Liver (tissue), 9 donors: ENCODE measurements around the gene NUP214. TPM values are rescaled to one million over a fixed set of nuclear protein-coding genes. Genes with fewer than 3 reads are reported as not detected.

ENCODE experiments used
- DNase-seq: peaks from one replicate; pipeline ENCODE4 v3.0.0-alpha.2; 2017; ENCODE audit warnings: low spot score
- H3K27ac ChIP-seq, 2 donors: one replicate each; pipeline ENCODE4 v1.7.0; 2013; ENCODE audit warnings: inconsistent platforms in 2 of 2, low read length in 2 of 2, control low read depth in 1 of 2, low read depth in 1 of 2, mild to moderate bottlenecking in 1 of 2
- H3K27me3 ChIP-seq, 4 donors: one replicate each; pipeline versions ENCODE4 v1.6.1 to v1.7.0; 2013; ENCODE audit warnings: low read length in 3 of 4, inconsistent platforms in 1 of 4, mild to moderate bottlenecking in 1 of 4, moderate library complexity in 1 of 4; ENCODE audit not compliant: control insufficient read depth in 4 of 4, insufficient read depth in 4 of 4
- H3K36me3 ChIP-seq, 4 donors: one replicate each; pipeline versions ENCODE4 v1.6.1 to v1.7.0; 2013; ENCODE audit warnings: low read length in 3 of 4, mild to moderate bottlenecking in 3 of 4, low read depth in 1 of 4, moderate library complexity in 1 of 4; ENCODE audit not compliant: control insufficient read depth in 4 of 4, insufficient read depth in 3 of 4
- H3K4me1 ChIP-seq, 4 donors: one replicate each; pipeline versions ENCODE4 v1.6.1 to v1.7.0; 2013; ENCODE audit warnings: low read length in 3 of 4, mild to moderate bottlenecking in 3 of 4, moderate library complexity in 1 of 4; ENCODE audit not compliant: control insufficient read depth in 4 of 4, insufficient read depth in 4 of 4
- H3K4me3 ChIP-seq, 3 donors: one replicate each; pipeline versions ENCODE4 v1.6.1 to v1.7.0; 2013; ENCODE audit warnings: low read length in 3 of 3, control low read depth in 1 of 3, low read depth in 1 of 3, mild to moderate bottlenecking in 1 of 3
- H3K9ac ChIP-seq, 2 donors: one replicate each; pipeline ENCODE4 v1.7.0; 2013; ENCODE audit warnings: low read length in 2 of 2, mild to moderate bottlenecking in 2 of 2, moderate library complexity in 2 of 2, control low read depth in 1 of 2, low read depth in 1 of 2
- H3K9me3 ChIP-seq, 4 donors: one replicate each; pipeline versions ENCODE4 v1.6.1 to v1.7.0; 2013; ENCODE audit warnings: low read length in 3 of 4; ENCODE audit not compliant: control insufficient read depth in 4 of 4
- CTCF ChIP-seq: fragments of 150-350 bp; IDR thresholded peaks from 2 replicates; pipeline ENCODE4 v1.5.1; 2017; ENCODE audit warnings: improper control_type of control experiment, low read depth, low read length; ENCODE audit not compliant: missing input control
- EGR1 ChIP-seq, 2 donors: IDR thresholded peaks; 2 replicates each; pipeline ENCODE4 v1.6.1; 2016 to 2018; ENCODE audit warnings: antibody characterized with exemption in 2 of 2, low read depth in 2 of 2
- FOXA1 ChIP-seq: IDR thresholded peaks from 2 replicates; pipeline ENCODE4 v1.6.1; 2016; ENCODE audit warnings: antibody characterized with exemption
- GABPA ChIP-seq, 2 donors: IDR thresholded peaks in 1 of 2; conservative IDR thresholded peaks in 1 of 2; 2 replicates each; pipeline ENCODE4 v1.6.1; 2016; ENCODE audit warnings: antibody characterized with exemption in 2 of 2, mild to moderate bottlenecking in 1 of 2, moderate library complexity in 1 of 2
- HNF4A ChIP-seq, 2 donors: conservative IDR thresholded peaks; 2 replicates each; pipeline ENCODE4 v1.6.1; 2016; ENCODE audit warnings: antibody characterized with exemption in 2 of 2, mild to moderate bottlenecking in 2 of 2
- HNF4G ChIP-seq: IDR thresholded peaks from 2 replicates; pipeline ENCODE4 v1.6.1; 2016; ENCODE audit warnings: antibody characterized with exemption
- JUND ChIP-seq, 2 donors: IDR thresholded peaks; 2 replicates each; pipeline ENCODE4 v1.6.1; 2016; ENCODE audit warnings: antibody characterized with exemption in 2 of 2
- MAX ChIP-seq: IDR thresholded peaks from 2 replicates; pipeline ENCODE4 v1.6.1; 2016; ENCODE audit warnings: antibody characterized with exemption
- NR2F2 ChIP-seq: IDR thresholded peaks from 2 replicates; pipeline ENCODE4 v1.6.1; 2016; ENCODE audit warnings: antibody characterized with exemption
- RAD21 ChIP-seq, 2 donors: IDR thresholded peaks; 2 replicates each; pipeline ENCODE4 v1.6.1; 2016; ENCODE audit warnings: antibody characterized with exemption in 2 of 2, mild to moderate bottlenecking in 2 of 2
- SP1 ChIP-seq: IDR thresholded peaks from 2 replicates; pipeline ENCODE4 v1.6.1; 2018; ENCODE audit warnings: antibody characterized with exemption, mild to moderate bottlenecking
- TAF1 ChIP-seq: conservative IDR thresholded peaks from 2 replicates; pipeline ENCODE4 v1.6.1; 2016; ENCODE audit warnings: antibody characterized with exemption, mild to moderate bottlenecking
- YY1 ChIP-seq: IDR thresholded peaks from 2 replicates; pipeline ENCODE4 v1.6.1; 2016; ENCODE audit warnings: antibody characterized with exemption, mild to moderate bottlenecking
- ZBTB33 ChIP-seq: IDR thresholded peaks from 2 replicates; pipeline ENCODE4 v1.6.1; 2016; ENCODE audit warnings: antibody characterized with exemption
- WGBS: extraction: QIAGEN DNeasy Blood & Tissue Kit; methylation state at CpG from one replicate; pipeline ENCODE4 v1.1.7; 2013; 5-methylcytosine and 5-hydroxymethylcytosine counted together
- polyA plus RNA-seq, 2 donors: library from polyadenylated mRNA; stranded (reverse) in 1 of 2; unstranded in 1 of 2; fragments of 200-250 nt in 1 of 2; fragments of >200 nt in 1 of 2; fragmentation: Nextera tagmentation in 1 of 2; extraction: Ambion mirVana in 1 of 2; gene quantifications; one replicate each; pipeline versions ENCODE4 v1.2.1 to v1.2.3, GENCODE V29; 2013 to 2015
- total RNA-seq, 2 donors: library from RNA; depleted of rRNA; stranded (reverse); fragments of >200 nt; gene quantifications; one replicate each; pipeline ENCODE4 v1.2.3, GENCODE V29; 2014
- TF ChIP-seq, protein P1 (sequence below): IDR thresholded peaks from 2 replicates; pipeline ENCODE4 v1.6.1; 2016; ENCODE audit warnings: antibody characterized with exemption
- TF ChIP-seq, protein P2 (sequence below): IDR thresholded peaks from 2 replicates; pipeline ENCODE4 v1.6.1; 2016; ENCODE audit warnings: antibody characterized with exemption, mild to moderate bottlenecking
- donor health status: healthy.
- donor health status: healthy.
- donor health status: healthy.
- donor health status: healthy.
- donor health status: healthy.

NUP214 gene
- total and polyA plus RNA-seq, 4 donors: 8.8 to 19.5 (median 16.5) TPM

- no peaks in the 10 kb centered on the region for H3K9me3 ChIP-seq
- H3K27me3 ChIP-seq: no peaks in the 10 kb centered on the region
- H3K4me3 ChIP-seq: no peak overlapping the region
- TF ChIP-seq RAD21 (IDR thresholded peaks at IDR 0.05): no peak
- no peak for TF ChIP-seq TAF1
- TF ChIP-seq ZBTB33: no peak
- no peak for TF ChIP-seq HNF4A (conservative IDR thresholded peaks at IDR 0.05)
- no peak for TF ChIP-seq MAX
- no peak for TF ChIP-seq FOXA1
- no peak for TF ChIP-seq SP1
- TF ChIP-seq, protein P1, sequence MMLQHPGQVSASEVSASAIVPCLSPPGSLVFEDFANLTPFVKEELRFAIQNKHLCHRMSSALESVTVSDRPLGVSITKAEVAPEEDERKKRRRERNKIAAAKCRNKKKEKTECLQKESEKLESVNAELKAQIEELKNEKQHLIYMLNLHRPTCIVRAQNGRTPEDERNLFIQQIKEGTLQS: no peak
- TF ChIP-seq, protein P2, sequence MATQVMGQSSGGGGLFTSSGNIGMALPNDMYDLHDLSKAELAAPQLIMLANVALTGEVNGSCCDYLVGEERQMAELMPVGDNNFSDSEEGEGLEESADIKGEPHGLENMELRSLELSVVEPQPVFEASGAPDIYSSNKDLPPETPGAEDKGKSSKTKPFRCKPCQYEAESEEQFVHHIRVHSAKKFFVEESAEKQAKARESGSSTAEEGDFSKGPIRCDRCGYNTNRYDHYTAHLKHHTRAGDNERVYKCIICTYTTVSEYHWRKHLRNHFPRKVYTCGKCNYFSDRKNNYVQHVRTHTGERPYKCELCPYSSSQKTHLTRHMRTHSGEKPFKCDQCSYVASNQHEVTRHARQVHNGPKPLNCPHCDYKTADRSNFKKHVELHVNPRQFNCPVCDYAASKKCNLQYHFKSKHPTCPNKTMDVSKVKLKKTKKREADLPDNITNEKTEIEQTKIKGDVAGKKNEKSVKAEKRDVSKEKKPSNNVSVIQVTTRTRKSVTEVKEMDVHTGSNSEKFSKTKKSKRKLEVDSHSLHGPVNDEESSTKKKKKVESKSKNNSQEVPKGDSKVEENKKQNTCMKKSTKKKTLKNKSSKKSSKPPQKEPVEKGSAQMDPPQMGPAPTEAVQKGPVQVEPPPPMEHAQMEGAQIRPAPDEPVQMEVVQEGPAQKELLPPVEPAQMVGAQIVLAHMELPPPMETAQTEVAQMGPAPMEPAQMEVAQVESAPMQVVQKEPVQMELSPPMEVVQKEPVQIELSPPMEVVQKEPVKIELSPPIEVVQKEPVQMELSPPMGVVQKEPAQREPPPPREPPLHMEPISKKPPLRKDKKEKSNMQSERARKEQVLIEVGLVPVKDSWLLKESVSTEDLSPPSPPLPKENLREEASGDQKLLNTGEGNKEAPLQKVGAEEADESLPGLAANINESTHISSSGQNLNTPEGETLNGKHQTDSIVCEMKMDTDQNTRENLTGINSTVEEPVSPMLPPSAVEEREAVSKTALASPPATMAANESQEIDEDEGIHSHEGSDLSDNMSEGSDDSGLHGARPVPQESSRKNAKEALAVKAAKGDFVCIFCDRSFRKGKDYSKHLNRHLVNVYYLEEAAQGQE: no peak
- no peak for TF ChIP-seq JUND (IDR thresholded peaks at IDR 0.05)
- TF ChIP-seq EGR1 (IDR thresholded peaks at IDR 0.05; ENCODE audit: low read depth in 2 of 2): no peak
- no peak for TF ChIP-seq YY1
- TF ChIP-seq NR2F2: no peak
- no peak for TF ChIP-seq CTCF
- no peak for TF ChIP-seq HNF4G
- no peak for TF ChIP-seq GABPA (IDR thresholded peaks at IDR 0.05 in 1 of 2, conservative IDR thresholded peaks at IDR 0.05 in 1 of 2)
- no peak overlapping the region for H3K9ac ChIP-seq
- DNase-seq: no peak
- peaks cover 0 to 4% (median 0%) of the 10 kb centered on the region in 4 donors for H3K4me1 ChIP-seq
- 95% methylated on average over 7 of the region's 7 CpGs for WGBS
- H3K27ac ChIP-seq: no peak overlapping the region
- H3K36me3 ChIP-seq: peaks cover 5 to 31% (median 15%) of the 10 kb centered on the region in 4 donors
These were observed 44.3 kb downstream of the NUP214 start for GRCh38 chr9:131169563-131170240.
